Erythroblast (primary cell): ENCODE results near the gene USP10.

Experiments
- DNase-seq, 2 experiments: peaks; one replicate each; lab custom pipeline; 2025; lab: John Stamatoyannopoulos, UW
- GATA1 ChIP-seq: IDR thresholded peaks from 2 replicates; pipeline ENCODE4 v1.6.1; 2011; ENCODE audit warnings: low read depth, mild to moderate bottlenecking, control low read depth, low read length, moderate library complexity
- POLR2A ChIP-seq: IDR thresholded peaks from 2 replicates; pipeline ENCODE4 v1.6.1; 2011; ENCODE audit warnings: mild to moderate bottlenecking, low read length

USP10 gene

DNA sequence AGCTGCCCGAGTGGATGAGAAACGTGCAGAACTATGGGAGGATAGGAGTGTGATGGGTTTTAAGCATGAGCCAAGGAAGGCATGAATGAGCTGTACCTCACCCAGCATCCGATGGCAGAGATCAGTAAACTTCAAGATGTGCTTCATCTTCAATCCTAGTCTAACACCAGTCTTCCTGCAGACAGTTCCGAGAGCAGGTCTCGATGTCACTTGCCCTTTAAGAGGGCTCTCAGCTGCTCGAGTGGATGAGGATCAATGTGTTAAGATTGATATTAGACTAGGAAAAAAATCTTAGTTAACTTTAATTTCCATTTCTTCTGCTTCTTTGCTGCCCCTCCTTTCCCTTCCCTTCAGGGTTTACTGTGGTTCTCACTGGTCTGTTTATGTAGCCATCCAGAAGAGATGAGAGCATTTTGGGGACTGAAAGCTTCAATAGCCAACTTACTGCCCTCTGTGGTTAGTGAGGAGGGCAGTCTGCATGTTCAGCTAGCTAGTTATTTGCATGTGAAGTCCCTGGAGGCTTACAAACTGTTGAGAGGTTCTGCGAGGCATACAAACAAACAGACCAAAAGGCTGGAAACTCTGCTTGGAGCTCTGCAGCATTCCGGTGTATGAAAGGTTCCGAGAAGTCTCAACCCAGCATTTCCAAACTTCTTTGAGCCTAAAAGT, 36.2 kb upstream of the USP10 start:
- DNase-seq, result no peak
- no peak for TF ChIP-seq POLR2A

DNA sequence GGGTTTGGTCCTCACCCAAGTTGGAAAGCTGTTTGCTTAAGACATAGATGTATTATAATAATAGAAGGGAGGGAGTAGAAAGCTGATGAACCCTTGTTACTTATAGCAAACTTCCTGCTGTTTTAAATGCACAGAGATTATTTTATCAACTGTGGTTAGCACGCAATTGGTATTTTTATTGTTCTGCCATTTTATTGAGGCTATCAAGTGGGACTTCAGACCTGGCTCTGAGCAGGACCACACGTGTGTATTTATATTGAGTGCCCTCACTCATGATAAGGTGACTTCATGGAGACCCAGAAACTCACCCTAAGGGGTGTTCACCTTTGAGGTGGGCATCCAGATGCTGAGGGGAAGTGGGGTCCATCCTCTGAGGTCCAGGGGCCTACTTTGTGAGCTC, 34.4 kb upstream of the USP10 start:
- TF ChIP-seq GATA1 (no peak), POLR2A (no peak)
- DNase-seq, result no peak

DNA sequence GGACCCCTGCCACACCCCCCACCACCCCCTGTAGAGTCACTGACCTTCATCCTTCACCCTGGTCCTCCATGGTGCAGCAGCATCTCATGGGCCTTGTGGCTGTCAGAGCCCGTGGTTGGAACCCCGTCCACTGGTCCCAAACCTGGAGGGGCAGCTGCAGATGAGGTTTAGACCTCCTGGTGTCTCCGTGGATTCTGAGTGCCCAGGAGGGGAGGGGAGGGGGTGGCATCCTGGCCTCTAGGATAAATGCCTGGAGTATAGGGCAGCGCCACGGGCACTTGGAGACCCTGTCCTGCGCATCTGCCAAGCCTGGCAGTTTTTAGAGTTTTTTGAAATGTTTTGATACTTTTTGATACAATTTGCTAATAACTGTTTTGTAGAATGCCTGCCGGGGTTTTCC, 34.0 kb upstream of the USP10 start:
- DNase-seq, result no peak
- TF ChIP-seq GATA1, result no peak
- TF ChIP-seq POLR2A, result no peak

DNA sequence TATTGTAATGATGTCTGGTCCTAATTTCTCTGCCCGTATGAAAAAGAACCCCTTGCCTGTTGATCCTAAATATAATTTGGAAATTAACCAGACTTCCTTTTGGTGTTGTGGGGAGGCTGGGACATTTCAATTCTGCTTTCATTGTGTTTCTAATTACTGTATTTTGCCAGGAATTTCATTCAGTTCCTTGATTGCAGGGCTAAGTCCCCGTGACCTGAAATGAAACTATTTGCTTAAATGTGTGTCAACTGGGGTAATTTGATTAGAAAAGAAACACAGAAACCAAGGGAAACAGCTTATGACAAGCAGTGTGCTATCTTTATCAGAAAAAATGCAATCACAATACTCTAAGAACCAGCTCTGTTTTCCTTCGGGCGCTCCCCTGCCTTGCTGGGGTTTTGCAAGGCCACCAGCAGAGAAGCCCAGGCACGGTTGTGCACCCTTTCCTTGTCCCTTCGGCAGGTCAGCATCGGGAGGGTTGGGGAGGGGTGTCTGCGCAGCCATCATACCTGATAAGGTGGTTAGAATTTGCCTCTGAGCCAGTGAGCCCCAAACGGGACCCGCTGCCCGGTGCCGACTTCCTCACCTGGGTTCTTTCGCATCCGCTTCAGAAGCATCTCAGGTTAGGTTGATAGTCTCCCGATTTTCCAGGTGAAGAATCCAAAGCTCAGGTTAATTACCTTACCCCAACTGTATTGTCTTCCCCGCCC, 32.0 kb upstream of the USP10 start:
- TF ChIP-seq POLR2A (no peak), GATA1 (no peak)
- DNase-seq, result no peak

DNA sequence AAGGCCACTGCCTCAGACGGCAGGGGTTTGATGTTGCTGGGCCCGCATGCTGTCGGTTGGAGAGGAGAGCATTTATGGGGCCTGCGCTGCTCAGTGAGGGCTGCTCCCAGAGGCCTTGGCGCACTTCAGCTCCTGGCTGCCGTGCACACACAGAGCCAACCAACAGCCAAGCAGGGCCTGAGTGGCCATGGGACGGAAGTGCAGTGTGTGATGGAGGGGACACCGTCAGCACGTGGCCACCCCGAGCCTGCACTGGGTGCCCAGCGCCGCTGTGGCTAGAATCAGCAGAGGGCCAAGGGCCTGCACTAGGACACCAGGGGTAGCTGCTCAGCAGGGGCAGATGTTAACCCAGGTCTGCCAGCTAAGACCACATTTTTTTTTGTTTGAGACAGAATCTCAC, 29.7 kb upstream of the USP10 start:
- no peak for TF ChIP-seq POLR2A
- TF ChIP-seq GATA1, result no peak

DNA sequence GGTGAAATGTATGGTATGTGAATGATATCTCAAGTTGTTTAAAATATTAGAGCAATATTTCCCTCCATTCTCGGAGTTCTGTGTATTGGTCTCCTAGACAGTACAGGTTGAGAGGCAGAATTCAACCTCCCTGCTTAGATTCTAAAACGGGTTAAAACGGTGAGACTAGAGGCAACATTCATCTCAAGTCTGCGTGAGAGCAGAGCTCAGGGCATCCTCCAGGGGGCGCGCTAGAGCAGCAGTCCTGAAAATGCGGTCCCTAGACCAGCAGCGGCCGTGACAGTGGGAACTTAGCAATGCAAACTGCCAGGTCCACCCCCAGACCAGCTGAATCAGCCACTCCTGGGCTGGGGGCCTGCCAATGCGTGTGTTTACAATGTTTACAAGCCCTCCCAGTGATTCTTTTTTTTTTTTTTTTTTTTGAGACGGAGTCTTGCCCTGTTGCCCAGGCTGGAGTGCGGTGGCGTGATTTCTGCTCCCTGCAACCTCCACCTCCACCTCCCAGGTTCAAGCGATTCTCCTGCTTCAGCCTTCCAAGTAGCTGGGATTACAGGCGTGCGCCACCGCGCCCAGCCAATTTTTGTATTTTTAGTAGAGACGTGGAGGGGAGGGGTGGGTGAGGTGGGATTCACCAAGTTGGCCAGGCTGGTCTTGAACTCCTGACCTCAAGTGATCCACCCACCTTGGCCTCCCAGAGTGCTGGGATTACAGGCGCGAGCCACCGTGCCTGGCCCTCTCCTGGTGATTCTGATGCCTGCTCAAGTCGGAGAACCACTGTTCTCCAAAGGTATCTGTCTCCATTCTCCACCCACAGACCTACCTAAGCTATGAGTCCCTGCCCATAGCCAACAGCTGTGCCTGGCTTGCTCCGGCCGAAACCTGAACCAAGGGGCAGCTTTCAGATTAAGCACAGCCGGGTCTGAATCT, 27.3 kb upstream of the USP10 start:
- TF ChIP-seq GATA1 (no peak), POLR2A (no peak)

More for the DNA sequence above, 29.7 kb upstream of the USP10 start:
- no peak for DNase-seq

DNA sequence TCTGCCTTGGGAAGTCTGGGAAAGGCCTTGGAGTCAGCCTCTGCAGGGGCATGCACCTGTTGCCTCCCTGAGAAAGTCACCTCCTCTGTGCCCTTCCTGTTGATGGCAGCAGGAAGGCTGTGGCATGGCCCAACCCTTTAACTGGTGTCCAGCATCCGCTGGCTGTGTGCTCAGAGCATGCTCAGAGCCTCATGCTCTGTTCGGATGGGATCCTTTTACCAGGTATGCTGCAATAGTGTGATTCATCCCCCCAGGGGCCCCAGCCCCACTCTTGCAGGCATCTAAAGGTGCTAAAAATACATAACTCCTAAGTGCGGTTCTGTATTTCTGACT, 26.6 kb upstream of the USP10 start:
- TF ChIP-seq GATA1 (no peak), POLR2A (no peak)
- no peak for DNase-seq

More for the DNA sequence above, 27.3 kb upstream of the USP10 start:
- DNase-seq, result peak; percentile 72 to 87

DNA sequence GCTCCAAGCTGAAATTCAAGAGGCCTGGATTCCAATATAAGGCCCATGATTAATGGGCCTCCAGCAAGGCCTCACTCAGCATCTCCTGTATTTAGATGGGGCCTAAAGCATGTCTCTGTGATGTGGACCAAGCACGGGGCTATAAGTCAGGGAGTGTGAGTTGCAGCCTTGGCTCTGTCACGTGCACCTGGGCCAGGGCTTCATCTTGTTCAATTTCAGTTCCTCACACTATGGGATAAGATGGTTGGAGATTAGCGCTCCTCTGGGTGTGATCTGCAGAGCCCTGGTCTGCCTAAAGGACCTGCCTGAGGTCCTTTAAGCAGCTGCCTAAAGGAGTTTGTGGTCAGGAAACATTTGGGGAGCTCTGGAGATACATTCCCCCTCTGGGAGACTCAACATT, 26.2 kb upstream of the USP10 start:
- TF ChIP-seq POLR2A (no peak), GATA1 (no peak)
- DNase-seq, result no peak

DNA sequence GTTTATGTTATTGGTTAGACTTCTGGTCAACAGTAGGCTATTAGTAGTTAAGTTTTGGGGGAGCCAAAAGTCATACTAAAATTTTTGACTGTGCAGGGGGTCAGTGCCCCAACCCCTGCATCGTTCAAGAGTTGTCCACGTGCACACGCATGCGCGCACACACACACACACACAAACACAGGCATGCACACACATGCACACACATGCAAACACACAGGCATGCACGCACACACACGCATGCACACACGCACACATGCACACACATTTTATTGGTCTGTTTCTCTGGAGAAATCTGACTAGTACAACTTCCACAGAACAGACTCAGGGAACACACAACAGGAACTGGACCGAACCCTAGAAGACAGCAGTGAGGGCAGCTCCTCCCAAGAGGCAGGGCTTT, 24.4 kb upstream of the USP10 start:
- no peak for DNase-seq
- TF ChIP-seq GATA1 (no peak), POLR2A (no peak)

DNA sequence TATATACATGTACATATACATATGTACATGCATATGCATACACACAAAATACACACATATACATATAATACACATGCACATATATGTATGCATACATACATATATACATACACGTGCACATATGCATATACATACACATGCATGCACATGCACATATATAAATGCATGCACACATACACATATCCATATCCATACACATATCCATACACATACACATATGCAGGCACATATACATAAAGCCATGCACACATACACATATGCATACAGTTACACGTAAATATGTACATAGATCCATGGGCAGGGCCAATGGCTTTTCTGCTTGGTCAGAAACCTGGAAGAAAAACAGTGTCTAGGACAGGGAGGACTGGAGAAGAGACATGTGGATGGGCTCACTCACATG, 23.9 kb upstream of the USP10 start:
- DNase-seq, result no peak
- TF ChIP-seq POLR2A (no peak), GATA1 (no peak)

DNA sequence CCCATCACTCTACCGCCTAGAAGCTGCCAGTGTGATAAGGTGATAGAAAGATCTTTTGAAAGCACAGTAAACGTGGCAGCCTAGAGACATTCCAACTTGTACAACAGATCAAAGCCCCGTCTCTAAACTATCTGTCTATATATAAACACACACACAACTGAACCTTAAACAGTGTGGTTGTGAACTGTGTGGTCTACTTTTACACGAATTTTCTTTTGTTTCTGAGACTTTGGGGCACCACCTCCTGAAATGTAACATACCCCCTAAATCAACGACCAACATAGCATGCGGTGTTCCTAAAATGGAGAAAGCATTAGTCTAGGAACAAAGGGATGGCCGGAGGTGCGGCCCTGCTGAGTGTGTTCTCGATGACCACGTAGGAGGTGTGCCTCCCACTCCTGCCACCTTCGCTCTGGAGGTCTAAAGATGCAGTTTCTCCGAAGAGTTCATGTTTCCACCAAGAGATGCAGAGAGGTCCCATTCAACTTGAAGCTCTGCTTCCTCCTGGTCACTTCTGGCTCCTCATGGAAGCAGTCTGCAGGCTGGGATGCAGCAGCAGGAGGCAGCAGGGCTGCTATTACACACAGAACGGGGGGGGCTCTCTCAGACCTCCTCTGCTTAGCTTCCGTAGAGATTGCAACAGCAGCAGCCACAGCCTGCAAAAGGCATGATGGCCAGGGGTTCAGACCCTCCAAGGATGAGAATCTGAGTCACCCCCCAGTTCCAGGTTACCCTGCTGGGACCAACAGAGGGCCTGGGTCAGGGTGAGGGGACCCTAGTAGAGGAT, 22.6 kb upstream of the USP10 start:
- no peak for DNase-seq
- TF ChIP-seq GATA1 (no peak), POLR2A (no peak)

DNA sequence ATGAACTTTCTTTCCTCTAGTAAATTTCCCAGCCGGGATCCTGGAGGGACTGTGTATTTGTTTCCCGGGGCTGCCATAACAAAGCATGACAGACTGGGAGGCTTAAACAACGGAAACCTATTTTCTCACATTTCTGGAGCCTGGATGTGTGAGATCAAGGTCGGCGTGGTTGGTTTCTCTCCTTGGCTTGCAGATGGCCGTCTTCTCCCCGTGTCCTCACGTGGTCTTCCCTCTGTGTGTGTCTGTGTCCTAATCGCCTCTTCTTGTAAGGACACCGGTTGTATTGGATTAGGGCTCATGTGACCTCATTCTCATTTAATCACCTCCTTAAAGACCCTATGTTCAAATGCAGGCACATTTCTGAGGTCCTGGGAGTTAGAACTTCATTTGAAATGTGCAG, 22.0 kb upstream of the USP10 start:
- DNase-seq, result no peak
- TF ChIP-seq GATA1 (no peak), POLR2A (no peak)

DNA sequence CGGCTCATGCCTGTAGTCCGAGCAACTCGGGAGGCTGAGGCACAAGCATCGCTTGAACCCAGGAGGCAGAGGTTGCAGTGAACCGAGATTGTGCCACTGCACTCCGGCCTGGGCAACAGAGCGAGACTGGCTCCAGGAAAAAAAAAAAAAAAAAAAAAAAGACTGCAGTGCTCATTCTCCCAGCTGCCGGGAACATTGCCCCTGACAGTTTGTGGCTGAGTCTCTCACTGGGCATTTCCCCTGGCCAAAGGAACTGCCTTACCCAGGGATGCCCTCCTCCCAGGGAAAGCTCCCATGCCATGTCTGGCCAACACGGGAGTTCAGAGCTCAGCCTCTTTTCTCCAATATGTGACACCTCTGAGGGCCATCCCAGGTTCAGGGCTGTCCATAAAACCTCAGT, 21.3 kb upstream of the USP10 start:
- DNase-seq, result no peak
- TF ChIP-seq GATA1, result no peak
- no peak for TF ChIP-seq POLR2A
